ENCODE measurements around the gene MPP2.
"Not testable (repeated sequence)": the region's sequence is repeated elsewhere in the genome, so short reads cannot be mapped to it uniquely, and the experiment has no call there.

MPP2 gene

GRCh38 chr17:43900858-43901754 is 6.2 kb downstream of the MPP2 start:
- DNase-seq: no peak

DNA sequence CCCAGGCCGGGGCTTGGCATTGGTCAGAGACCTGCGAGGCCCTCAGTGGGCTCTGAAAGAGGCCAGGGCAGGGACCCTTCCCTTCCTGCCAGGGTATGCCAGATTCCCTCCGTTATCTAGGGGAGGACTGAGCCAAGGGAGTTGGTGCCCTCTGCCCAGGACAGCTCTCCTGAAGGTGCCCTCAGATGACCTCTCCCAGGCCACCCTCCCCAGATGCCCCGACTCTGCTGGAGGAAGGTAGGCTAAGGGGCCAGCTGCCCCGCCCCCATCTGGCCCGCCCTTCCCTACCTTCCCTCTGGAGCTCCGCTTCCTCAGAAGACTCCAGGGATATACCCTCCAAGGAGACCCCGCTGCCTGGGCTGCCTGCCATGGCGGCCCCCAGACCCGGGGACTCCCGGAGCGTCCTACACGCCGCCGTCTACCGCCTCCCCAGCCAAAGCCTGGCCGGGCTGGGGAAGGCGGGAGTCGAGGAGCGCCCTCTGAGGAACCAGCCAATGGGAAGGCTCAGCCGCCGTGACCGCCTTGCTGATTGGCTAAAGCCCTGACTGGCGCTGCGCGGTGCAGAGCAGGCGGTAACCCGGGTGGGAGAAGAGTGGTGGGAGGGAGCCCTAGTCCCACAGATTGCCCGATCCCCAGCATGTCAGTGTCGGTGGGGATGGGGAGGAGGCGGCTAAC is 7.0 kb downstream of the MPP2 start:
- DNase-seq: peak; percentile 52

DNA sequence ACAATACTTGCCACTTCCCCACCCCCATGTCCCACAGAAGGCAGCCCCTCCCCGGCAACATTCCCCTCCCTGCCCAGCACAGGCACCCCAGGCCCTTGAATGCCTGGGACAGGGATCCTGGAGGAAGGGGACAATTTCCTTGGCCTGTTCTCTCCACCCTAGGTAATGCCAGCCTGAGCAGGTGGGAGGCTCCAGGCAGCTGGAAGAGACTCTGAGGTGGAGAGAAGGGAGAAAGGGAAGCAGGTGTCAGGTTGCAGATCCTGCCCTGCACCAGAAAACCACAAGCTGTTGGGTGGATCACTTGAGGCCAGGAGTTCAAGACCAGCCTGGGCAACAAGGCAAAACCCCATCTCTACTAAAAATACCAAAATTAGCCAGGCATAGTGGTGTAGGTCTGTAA is 8.9 kb downstream of the MPP2 start:
- DNase-seq: no peak

DNA sequence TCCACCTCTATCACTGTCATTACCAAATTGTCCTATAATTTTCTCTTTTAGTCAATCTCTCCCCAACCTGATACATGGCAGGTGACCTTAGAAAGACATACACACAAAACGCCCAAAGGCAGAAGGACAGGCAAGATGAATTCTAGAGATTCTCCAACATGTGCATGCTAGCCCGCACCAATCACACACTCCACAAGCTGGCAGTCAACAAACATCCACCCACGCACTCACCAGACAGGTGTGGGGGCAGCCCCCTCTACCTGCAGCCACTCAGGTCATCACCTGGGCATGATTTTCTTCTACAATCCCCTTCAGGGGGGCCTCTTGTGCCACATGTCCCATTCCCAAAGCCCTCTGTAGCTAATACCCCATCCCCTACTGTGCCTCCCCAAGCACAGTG is 9.5 kb downstream of the MPP2 start:
- no peak for DNase-seq

GRCh38 chr17:43894494-43894893 is 12.8 kb downstream of the MPP2 start:
- DNase-seq: not testable (repeated sequence)

DNA sequence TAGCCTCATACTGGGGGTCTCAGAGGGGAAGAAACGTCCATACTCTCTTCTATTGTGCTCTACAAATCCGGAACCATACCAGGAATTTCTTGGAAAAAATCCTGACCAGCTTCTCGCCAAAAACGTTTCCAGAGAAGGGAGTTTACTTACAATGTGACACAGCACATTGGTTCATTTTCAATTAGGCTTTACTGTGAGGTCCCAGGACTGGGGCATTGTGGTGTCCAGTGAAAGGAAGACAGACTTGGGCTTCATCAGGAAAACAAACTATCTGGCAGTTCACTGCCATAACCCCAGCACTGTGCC is 14.7 kb downstream of the MPP2 start:
- no peak for DNase-seq

DNA sequence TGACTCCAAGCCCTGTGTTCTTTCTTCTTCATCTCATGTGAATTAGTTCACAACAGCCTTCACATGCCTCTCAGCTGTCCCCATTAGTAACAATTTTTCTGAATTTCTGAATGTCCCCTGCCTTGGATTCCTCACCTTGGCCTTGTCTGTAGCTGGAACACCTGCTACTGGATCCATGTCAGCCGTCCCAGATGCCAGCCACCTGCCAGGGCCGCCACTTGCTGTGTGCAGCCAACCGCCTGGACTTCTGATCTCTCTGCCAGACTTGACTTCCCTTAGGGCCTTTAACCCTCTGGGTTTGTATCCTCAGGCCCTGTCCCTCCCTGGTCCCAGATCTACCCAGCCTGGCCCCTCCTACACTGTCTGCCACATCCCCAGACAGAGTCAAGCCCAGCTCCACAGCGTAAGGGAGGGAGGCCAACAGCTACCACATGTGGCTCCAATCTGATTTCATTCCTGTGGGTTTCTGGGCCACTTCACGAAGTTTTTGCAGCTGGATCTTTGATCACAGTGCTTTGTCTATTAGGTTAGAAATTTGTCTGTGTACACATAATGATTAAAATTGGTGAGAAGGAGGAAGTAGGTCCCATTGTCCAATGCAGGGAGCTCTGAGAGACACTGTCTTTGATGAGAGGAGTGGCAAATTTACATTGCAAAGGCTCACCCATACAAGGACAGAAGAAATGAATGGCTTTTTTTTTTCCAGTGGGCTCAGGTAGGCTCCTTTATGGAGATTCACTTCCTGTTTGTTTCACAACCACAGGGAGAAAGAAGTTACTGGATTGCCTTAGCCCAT is 15.3 kb downstream of the MPP2 start:
- no peak for DNase-seq

DNA sequence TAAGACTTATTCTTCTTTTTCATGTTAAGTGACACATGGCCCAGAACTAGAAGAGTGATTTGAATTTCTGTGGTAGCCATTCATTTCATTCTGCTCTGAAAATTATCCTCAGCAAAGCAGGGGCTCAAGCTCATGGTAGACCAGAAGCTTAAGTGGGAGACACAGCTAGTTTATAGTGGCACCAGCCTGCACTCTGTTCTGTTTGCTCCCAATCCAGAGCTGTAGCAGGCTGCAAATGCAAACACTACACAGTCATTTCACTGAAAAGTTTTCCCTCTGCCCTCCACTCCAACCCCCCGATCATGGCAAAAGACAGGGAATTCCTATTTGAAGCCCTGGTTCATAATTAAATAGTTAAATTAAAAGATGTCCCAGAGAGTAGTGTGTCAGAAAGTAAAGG is 17.1 kb downstream of the MPP2 start:
- no peak for DNase-seq

- no peak for DNase-seq
Observed at GRCh38 chr17:43888548-43888947, 18.8 kb downstream of the MPP2 start.

DNA sequence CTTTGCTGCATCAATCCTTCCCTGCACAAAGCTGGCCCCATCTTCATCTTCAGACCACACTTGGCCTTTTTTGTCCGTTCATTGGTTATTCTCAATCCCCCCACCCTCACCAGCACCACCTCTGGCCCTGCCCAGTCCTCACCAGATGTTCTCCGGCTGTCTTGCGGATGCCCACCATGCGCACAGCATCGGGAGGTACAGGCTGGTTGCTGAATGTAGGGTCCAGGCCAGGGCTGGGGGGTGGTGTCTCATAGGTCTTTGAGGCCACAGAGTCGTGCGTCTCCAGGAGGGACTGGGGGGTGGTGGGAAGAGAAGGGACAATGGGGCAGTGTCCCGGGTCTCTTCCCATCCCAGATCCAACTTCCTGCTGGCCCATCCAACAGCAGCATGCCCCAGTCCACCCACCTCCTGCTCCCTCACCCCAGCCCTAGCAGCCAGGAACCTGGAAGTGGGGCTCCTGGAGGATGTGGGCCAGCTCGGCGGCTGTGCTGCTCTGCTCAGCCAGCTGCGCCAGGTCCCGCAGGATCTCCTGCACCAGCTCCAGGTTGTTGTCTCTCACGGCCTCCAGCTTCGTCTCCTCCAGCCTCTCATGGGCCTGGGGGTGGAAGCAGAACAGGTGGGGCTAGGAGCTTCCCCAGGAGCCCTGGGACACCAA is 24.4 kb downstream of the MPP2 start:
- no peak for DNase-seq

- DNase-seq: no peak
Observed at GRCh38 chr17:43881758-43882505, 25.4 kb downstream of the MPP2 start.

GRCh38 chr17:43881181-43881580 is 26.2 kb downstream of the MPP2 start:
- no peak for DNase-seq

GRCh38 chr17:43880420-43880991 is 26.8 kb downstream of the MPP2 start:
- DNase-seq: no peak

DNA sequence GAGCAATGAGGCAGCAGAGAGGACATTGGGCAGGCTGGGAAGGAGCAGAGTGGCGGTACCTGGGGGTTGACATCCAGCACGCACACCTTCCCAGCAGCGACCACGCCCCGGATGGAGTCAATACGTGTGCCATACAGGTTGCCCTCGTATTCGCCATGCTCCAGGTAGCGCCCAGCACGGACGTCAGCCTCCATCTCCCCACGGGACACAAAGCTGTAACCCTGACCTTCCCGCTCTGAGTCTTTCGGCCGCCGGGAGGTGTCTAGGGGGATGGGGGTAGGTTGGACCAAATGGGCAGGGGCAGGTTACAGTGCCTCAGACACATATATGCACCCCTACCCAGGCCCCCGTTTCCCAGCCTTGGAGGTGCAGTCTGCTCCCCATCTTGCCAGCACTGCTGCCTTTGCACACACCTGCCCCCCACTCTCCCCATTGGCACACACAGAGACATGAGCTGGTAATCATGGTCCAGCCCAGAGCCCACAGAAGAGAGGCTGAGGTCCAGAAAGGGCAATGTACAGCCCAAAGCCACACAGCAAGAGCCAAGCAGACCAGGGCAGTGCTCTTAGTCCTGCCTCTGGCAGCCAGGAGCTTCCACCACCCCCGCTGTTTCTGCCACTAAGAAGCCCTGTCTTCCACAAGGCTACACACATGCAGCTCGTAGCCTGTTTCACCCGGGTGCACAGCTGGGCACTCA is 27.5 kb downstream of the MPP2 start:
- DNase-seq: no peak

- DNase-seq: peak; percentile 63
Observed at GRCh38 chr17:43878260-43879175, 28.8 kb downstream of the MPP2 start.

GRCh38 chr17:43877451-43878155 is 29.7 kb downstream of the MPP2 start:
- no peak for DNase-seq

DNA sequence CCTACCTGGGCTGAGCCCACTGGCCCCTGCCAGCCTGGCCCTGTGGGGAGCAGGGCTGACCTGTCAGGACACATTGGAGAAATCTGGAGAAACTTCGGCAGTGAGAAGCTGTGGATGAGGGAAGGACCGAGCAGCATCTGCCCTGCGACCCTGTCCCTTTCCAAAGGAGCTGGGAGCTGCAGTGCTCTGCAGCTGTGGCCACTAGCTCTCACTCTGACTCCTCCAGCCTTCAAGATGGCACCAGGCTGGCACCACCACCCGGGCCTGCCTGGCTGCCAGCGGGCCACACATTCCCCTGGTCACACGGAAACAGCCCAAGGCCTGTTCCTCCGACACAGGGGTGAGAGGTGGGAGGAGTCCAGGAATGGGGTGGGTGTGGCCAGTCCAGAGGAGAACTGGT is 30.3 kb downstream of the MPP2 start:
- no peak for DNase-seq

GRCh38 chr17:43875476-43876147 is 31.7 kb downstream of the MPP2 start:
- DNase-seq: no peak

DNA sequence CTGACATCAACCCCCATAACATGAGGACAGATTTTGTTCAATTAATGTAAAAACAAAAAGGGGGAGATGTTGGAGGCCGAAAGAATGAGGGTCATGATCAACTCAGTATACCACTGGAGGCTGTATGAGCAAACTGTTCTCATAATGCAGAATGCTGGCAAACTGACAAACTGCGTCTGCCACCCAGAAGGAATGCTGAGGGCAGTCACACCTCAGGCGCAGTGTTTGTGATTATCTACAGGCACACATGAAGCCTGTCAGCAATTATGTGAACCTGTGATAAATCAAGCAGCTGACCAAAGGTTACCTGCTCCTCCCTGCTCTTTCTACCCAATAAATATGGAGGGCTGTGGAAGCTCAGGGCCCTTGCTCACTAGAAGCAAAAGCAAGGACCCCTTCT is 33.0 kb downstream of the MPP2 start:
- no peak for DNase-seq

All from amniotic stem cell (primary cell).